ENCODE measurements around the gene IL1R2.
A peak's percentile ranks its signal among the peaks of the same experiment; 100 is the strongest.

IL1R2 gene

GRCh38 chr2:101982495-101983029 lies 9.2 kb upstream of the IL1R2 start:
- Mint-ChIP-seq H3K9me3 (no peaks in the 10 kb centered on the region), H3K36me3 (ENCODE audit: insufficient read depth) (peaks cover 6% of the 10 kb centered on the region), H3K4me1 (ENCODE audit: low read depth in 2 of 2) (peaks cover 8 to 15% of the 10 kb centered on the region in 2 donors), H3K27ac (no peak overlapping the region), H3K27me3 (peaks cover 0 to 13% of the 10 kb centered on the region in 2 donors), H3K4me3 (no peak overlapping the region)
- DNase-seq (no peak), ATAC-seq (replicated peaks) (no peak)

DNA sequence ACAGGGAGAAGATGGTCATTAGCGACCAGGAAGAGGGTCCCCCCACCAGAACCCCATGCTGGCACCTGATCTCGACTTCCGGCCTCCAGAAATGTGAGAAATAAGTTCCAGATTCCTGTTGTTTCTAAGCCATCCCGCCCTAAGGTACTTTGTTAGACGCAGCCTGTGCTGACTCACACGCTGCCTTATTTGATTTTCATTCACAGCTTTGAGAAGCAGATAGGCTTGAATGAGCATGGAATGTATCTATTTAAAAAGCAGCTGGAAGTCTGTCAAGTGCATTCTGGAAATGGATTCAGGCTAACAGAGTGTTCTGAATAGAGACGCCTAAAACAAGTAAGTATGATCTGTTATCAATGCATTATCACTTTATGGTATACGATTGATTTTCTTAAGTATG lies 8.3 kb upstream of the IL1R2 start:
- peaks cover 0 to 13% of the 10 kb centered on the region in 2 donors for H3K27me3 Mint-ChIP-seq
- H3K9me3 Mint-ChIP-seq: no peaks in the 10 kb centered on the region
- H3K4me1 Mint-ChIP-seq (ENCODE audit: low read depth in 2 of 2): peaks cover 15 to 22% of the 10 kb centered on the region in 2 donors
- H3K27ac Mint-ChIP-seq: no peak overlapping the region
- peaks cover 6% of the 10 kb centered on the region for H3K36me3 Mint-ChIP-seq (ENCODE audit: insufficient read depth)
- H3K4me3 Mint-ChIP-seq: no peak overlapping the region
- DNase-seq (no peak), ATAC-seq (replicated peaks) (no peak)

DNA sequence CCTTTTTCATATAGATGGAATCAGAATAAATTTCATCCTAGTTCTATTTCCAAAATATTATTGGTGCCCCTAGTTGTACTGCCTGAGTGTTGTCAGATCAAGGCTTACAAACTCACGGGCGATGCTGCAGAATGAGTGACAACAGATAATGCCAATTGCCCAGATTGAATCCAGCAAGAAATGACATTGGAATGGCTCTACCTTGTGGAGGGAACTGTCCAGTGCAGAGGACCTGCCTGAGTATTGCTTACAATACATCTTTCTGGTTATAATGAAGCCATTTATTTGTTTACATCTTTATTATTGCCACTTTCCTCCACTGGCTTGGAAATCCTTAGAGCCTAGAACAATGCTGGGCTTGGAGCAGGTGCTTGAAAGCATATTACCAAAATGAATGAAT lies 7.8 kb upstream of the IL1R2 start:
- H3K4me1 Mint-ChIP-seq (ENCODE audit: low read depth in 2 of 2): peaks cover 15 to 22% of the 10 kb centered on the region in 2 donors

DNA sequence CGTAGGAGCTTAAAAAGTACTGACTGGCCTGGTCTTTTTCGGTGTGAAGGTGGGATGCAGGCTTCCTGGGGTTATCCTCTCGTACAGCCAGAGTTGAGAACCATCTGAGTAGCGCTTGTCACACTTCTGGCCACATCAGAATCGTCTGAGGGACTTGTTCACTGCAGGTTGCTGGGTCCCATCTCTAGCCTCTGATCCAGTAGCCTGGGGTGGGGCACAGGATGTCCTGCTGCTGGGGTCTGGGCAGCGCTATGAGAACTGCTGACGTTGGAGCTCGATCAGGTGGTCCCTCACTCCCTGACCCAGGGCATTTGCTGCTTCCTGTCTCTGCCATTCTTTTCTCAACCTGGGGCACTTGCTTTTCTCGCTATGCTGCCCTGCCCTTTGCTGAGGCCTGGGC lies 7.1 kb upstream of the IL1R2 start:
- no peak overlapping the region for H3K27ac Mint-ChIP-seq
- ATAC-seq (replicated peaks): no peak
- H3K4me1 Mint-ChIP-seq (ENCODE audit: low read depth in 2 of 2): peaks cover 19 to 25% of the 10 kb centered on the region in 2 donors
- peaks cover 6% of the 10 kb centered on the region for H3K36me3 Mint-ChIP-seq (ENCODE audit: insufficient read depth)
- H3K4me3 Mint-ChIP-seq: no peak overlapping the region
- no peak for DNase-seq
- no peaks in the 10 kb centered on the region for H3K9me3 Mint-ChIP-seq
- peaks cover 3 to 13% of the 10 kb centered on the region in 2 donors for H3K27me3 Mint-ChIP-seq

More for the DNA sequence above, 7.8 kb upstream of the IL1R2 start:
- peaks cover 6% of the 10 kb centered on the region for H3K36me3 Mint-ChIP-seq (ENCODE audit: insufficient read depth)
- H3K27me3 Mint-ChIP-seq: peaks cover 0 to 13% of the 10 kb centered on the region in 2 donors
- no peak overlapping the region for H3K4me3 Mint-ChIP-seq
- ATAC-seq (replicated peaks) (no peak), DNase-seq (no peak)
- H3K27ac Mint-ChIP-seq: no peak overlapping the region
- no peaks in the 10 kb centered on the region for H3K9me3 Mint-ChIP-seq

DNA sequence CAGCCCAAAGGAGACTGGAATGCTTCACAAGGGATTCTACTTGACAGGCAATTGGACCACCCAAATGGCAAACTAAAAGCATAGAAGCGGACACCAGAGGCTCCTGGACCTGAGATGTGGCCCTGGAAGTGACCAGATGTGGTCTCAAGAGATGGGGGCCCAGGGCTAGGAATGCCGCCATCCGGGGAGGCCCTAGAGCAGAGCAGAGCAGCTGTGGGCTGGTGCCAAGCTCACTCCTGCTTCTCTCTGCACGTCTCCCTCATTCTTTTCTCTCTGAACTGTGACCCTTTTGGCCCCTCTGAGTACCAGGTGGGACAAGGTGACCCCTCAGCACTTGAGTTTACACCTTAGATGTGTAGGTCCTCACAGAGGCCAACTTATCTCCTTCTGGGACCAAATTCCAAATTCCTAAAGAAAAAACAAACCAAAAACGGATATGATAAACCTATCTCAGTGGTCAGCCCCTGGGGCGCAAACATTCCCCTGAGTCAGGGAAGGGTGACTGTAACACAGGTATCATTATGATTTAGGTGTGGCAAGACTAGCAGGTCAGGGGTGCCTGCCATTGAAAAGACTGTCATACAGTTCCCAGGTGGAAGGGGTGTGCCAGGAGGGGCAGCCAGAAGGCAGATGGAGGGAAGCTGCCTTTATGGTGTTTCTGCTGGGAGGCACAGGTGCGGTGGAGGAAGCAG lies 6.5 kb upstream of the IL1R2 start:
- H3K4me1 Mint-ChIP-seq (ENCODE audit: low read depth in 2 of 2): peaks cover 24 to 27% of the 10 kb centered on the region in 2 donors
- peaks cover 6% of the 10 kb centered on the region for H3K36me3 Mint-ChIP-seq (ENCODE audit: insufficient read depth)
- DNase-seq (no peak), ATAC-seq (replicated peaks) (no peak)
- H3K9me3 Mint-ChIP-seq: no peaks in the 10 kb centered on the region
- H3K27ac Mint-ChIP-seq: no peak overlapping the region
- peaks cover 7 to 13% of the 10 kb centered on the region in 2 donors for H3K27me3 Mint-ChIP-seq
- H3K4me3 Mint-ChIP-seq: no peak overlapping the region

- Mint-ChIP-seq H3K27ac (no peak overlapping the region), H3K27me3 (peaks cover 12 to 13% of the 10 kb centered on the region in 2 donors)
Observed at GRCh38 chr2:101985793-101986164, 6.0 kb upstream of the IL1R2 start.

GRCh38 chr2:101986376-101986775 lies 5.4 kb upstream of the IL1R2 start:
- no peak for DNase-seq
- Mint-ChIP-seq H3K4me1 (ENCODE audit: low read depth in 2 of 2) (peaks cover 21 to 26% of the 10 kb centered on the region in 2 donors), H3K27ac (no peak overlapping the region), H3K36me3 (ENCODE audit: insufficient read depth) (peaks cover 6% of the 10 kb centered on the region), H3K27me3 (peaks cover 13 to 15% of the 10 kb centered on the region in 2 donors), H3K9me3 (no peaks in the 10 kb centered on the region), H3K4me3 (peak overlapping the region; percentile 44 to 55)
- no peak for ATAC-seq (replicated peaks)

More at GRCh38 chr2:101985793-101986164, 6.0 kb upstream of the IL1R2 start:
- Mint-ChIP-seq H3K9me3 (no peaks in the 10 kb centered on the region), H3K4me3 (no peak overlapping the region), H3K36me3 (ENCODE audit: insufficient read depth) (peaks cover 6% of the 10 kb centered on the region), H3K4me1 (ENCODE audit: low read depth in 2 of 2) (peaks cover 24 to 27% of the 10 kb centered on the region in 2 donors)
- DNase-seq: no peak
- no peak for ATAC-seq (replicated peaks)

- H3K4me3 Mint-ChIP-seq: peak overlapping the region; percentile 44 to 55
- H3K27ac Mint-ChIP-seq: peak overlapping the region; percentile 68 to 90
- peak; percentile 87 for ATAC-seq (replicated peaks)
- peaks cover 13 to 22% of the 10 kb centered on the region in 2 donors for H3K27me3 Mint-ChIP-seq
- H3K9me3 Mint-ChIP-seq: no peaks in the 10 kb centered on the region
- peaks cover 6% of the 10 kb centered on the region for H3K36me3 Mint-ChIP-seq (ENCODE audit: insufficient read depth)
- no peak for DNase-seq
- peaks cover 19 to 22% of the 10 kb centered on the region in 2 donors for H3K4me1 Mint-ChIP-seq (ENCODE audit: low read depth in 2 of 2)
Observed at GRCh38 chr2:101986804-101987740, 4.7 kb upstream of the IL1R2 start.

GRCh38 chr2:101987832-101988231 lies 3.9 kb upstream of the IL1R2 start:
- Mint-ChIP-seq H3K9me3 (no peaks in the 10 kb centered on the region), H3K27me3 (peaks cover 13 to 30% of the 10 kb centered on the region in 2 donors), H3K4me3 (peak overlapping the region; percentile 44 to 55), H3K27ac (peak overlapping the region; percentile 68 to 90), H3K36me3 (ENCODE audit: insufficient read depth) (peaks cover 6% of the 10 kb centered on the region), H3K4me1 (ENCODE audit: low read depth in 2 of 2) (peaks cover 22 to 25% of the 10 kb centered on the region in 2 donors)
- no peak for DNase-seq
- no peak for ATAC-seq (replicated peaks)

- peak overlapping the region in 1 of 2 donors; percentile 38 for H3K4me3 Mint-ChIP-seq
- H3K4me1 Mint-ChIP-seq (ENCODE audit: low read depth in 2 of 2): peaks cover 22 to 25% of the 10 kb centered on the region in 2 donors
- peaks cover 13 to 34% of the 10 kb centered on the region in 2 donors for H3K27me3 Mint-ChIP-seq
- ATAC-seq (replicated peaks) (no peak), DNase-seq (no peak)
- peak overlapping the region in 1 of 2 donors; percentile 73 for H3K27ac Mint-ChIP-seq
- peaks cover 6% of the 10 kb centered on the region for H3K36me3 Mint-ChIP-seq (ENCODE audit: insufficient read depth)
- H3K9me3 Mint-ChIP-seq: no peaks in the 10 kb centered on the region
Observed at GRCh38 chr2:101988541-101988940, 3.2 kb upstream of the IL1R2 start.

- peaks cover 6% of the 10 kb centered on the region for H3K36me3 Mint-ChIP-seq (ENCODE audit: insufficient read depth)
- no peak overlapping the region for H3K27ac Mint-ChIP-seq
- peaks cover 21 to 44% of the 10 kb centered on the region in 2 donors for H3K27me3 Mint-ChIP-seq
- ATAC-seq (replicated peaks) (no peak), DNase-seq (no peak)
- H3K4me3 Mint-ChIP-seq: peak overlapping the region in 1 of 2 donors; percentile 25
- H3K9me3 Mint-ChIP-seq: no peaks in the 10 kb centered on the region
- H3K4me1 Mint-ChIP-seq (ENCODE audit: low read depth in 2 of 2): peaks cover 22 to 25% of the 10 kb centered on the region in 2 donors
Observed at GRCh38 chr2:101989740-101990460, 1.9 kb upstream of the IL1R2 start.

DNA sequence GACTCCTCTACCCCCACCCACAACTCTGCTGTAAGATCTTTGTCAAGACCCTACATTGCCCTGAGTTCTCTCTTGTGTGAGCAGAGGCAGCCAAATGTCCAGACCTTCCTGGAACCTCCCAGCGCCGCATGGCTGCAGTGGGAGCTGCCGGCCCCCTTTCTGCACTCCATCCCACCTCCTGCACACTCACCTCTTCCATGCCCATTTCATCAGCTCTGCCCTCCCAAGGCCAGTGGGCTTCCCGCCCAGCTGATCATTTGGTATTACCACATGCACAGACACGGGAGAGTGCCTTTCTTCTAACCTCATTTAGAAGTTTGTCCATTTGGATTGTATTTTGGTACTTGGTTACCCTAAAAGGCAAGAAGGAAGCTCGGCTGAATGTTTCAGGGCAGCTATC lies 2.0 kb downstream of the IL1R2 start:
- no peaks in the 10 kb centered on the region for H3K36me3 Mint-ChIP-seq (ENCODE audit: insufficient read depth)
- no peak overlapping the region for H3K4me3 Mint-ChIP-seq
- ATAC-seq (replicated peaks) (no peak), DNase-seq (no peak)
- peaks cover 10 to 19% of the 10 kb centered on the region in 2 donors for H3K4me1 Mint-ChIP-seq (ENCODE audit: low read depth in 2 of 2)
- no peak overlapping the region for H3K27ac Mint-ChIP-seq
- no peaks in the 10 kb centered on the region for H3K9me3 Mint-ChIP-seq
- H3K27me3 Mint-ChIP-seq: peaks cover 37 to 62% of the 10 kb centered on the region in 2 donors

DNA sequence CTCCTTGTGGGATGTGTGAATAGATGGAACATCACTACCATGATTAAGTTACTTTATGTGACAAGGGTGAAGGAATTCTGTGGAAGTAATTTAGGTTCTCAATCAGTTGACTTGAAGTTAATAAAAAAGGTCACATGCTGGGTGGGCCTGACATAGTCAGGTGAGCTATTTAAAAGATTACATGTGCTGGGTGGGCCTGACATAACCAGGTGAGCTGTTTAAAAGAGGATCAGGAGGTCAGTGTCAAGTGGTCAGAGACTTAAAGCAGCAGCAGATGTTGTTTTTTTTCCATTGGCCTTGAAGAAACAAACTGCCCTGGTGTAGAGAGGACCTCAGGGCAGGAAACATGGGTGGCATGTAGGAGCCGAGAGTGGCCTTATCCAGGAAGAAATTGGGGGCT lies 3.3 kb downstream of the IL1R2 start:
- Mint-ChIP-seq H3K36me3 (ENCODE audit: insufficient read depth) (no peaks in the 10 kb centered on the region), H3K27me3 (peaks cover 37 to 56% of the 10 kb centered on the region in 2 donors), H3K27ac (no peak overlapping the region), H3K4me3 (no peak overlapping the region), H3K4me1 (ENCODE audit: low read depth in 2 of 2) (peaks cover 6 to 14% of the 10 kb centered on the region in 2 donors), H3K9me3 (no peaks in the 10 kb centered on the region)
- ATAC-seq (replicated peaks) (no peak), DNase-seq (no peak)

Data from effector memory CD8-positive, alpha-beta T cell (primary cell).